Body of pancreas (tissue), 4 donors: ENCODE data around the gene TTC1. TPM values are rescaled to one million over a fixed set of nuclear protein-coding genes. Genes with fewer than 3 reads are reported as not detected.
"Not testable (repeated sequence)": the region's sequence is repeated elsewhere in the genome, so short reads cannot be mapped to it uniquely, and the experiment has no call there.

Experiments
- ATAC-seq: fragments of 150-250 bp; one replicate; pipeline ENCODE4 v1.9.1; 2016
- DNase-seq, 4 donors: peaks; one replicate each; pipeline ENCODE4 v3.0.0-alpha.2; 2019
- H3K27ac ChIP-seq, 4 donors: fragments of 200-600 bp; sonication (generic); 1 replicate in 3 of 4; 2 replicates in 1 of 4; pipeline versions ENCODE4 v1.5.1 to v1.6.1; 2016 to 2019; ENCODE audit warnings: mild to moderate bottlenecking in 1 of 4, mixed read lengths in 1 of 4, moderate library complexity in 1 of 4
- H3K27me3 ChIP-seq, 2 donors: fragments of 200-600 bp; sonication (generic); one replicate each; pipeline ENCODE4 v1.6.0; 2016; ENCODE audit warnings: mild to moderate bottlenecking in 1 of 2
- H3K36me3 ChIP-seq, 2 donors: fragments of 200-600 bp; sonication (generic); replicated peaks in 1 of 2; 2 replicates each; pipeline ENCODE4 v1.5.1; 2016; ENCODE audit warnings: low read depth in 2 of 2; ENCODE audit not compliant: insufficient read depth in 1 of 2
- H3K4me1 ChIP-seq: fragments of 200-600 bp; sonication (generic); one replicate; pipeline ENCODE4 v1.6.0; 2016
- H3K4me3 ChIP-seq, 2 donors: fragments of 200-600 bp; sonication (generic); 1 replicate in 1 of 2; 2 replicates in 1 of 2; pipeline ENCODE4 v1.5.1; 2016 to 2019
- H3K9me3 ChIP-seq, 3 donors: fragments of 200-600 bp; sonication (generic); 1 replicate in 2 of 3; 2 replicates in 1 of 3; pipeline ENCODE4 v1.5.1; 2016
- CTCF ChIP-seq, 7 experiments: fragments of 450-650 bp in 4 of 7; fragments of 200-600 bp in 3 of 7; sonication (generic) in 3 of 7; IDR thresholded peaks; one replicate each; pipeline ENCODE4 v1.5.1; 2016 to 2019; ENCODE audit warnings: antibody characterized with exemption in 7 of 7
- POLR2A ChIP-seq, 3 donors: fragments of 450-650 bp; IDR thresholded peaks; one replicate each; pipeline ENCODE4 v1.6.1; 2016; ENCODE audit warnings: antibody characterized with exemption in 3 of 3, mild to moderate bottlenecking in 2 of 3
- WGBS, 2 donors: methylation state at CpG; one replicate each; pipeline ENCODE4 v1.1.5; 2017; 5-methylcytosine and 5-hydroxymethylcytosine counted together
- intact Hi-C: fragments of 100-400 bp; cut with DNase I; formaldehyde crosslinking; loops from one replicate; pipeline ENCODE4 v1.15.1; 2023
- total RNA-seq, 2 donors: library from RNA; depleted of rRNA; stranded (reverse); fragments of >200 nt; gene quantifications; one replicate each; pipeline ENCODE4 v1.1.0, GENCODE V29; 2016

TTC1 gene
- total RNA-seq, 2 donors from 2014 or later: 11.2 to 26.4 TPM

GRCh38 chr5:160064417-160064810 is 55.5 kb downstream of the TTC1 start:
- intact Hi-C loops: no loop called here
- Histone ChIP-seq H3K27me3 (no peaks in the 10 kb centered on the region), H3K27ac (peak overlapping the region; percentile 67 to 86 (median 80)), H3K4me1 (peaks cover 36% of the 10 kb centered on the region), H3K4me3 (no peak overlapping the region), H3K9me3 (no peaks in the 10 kb centered on the region), H3K36me3 (no peaks in the 10 kb centered on the region)
- TF ChIP-seq POLR2A (IDR thresholded peaks at IDR 0.05): no peak
- TF ChIP-seq CTCF (IDR thresholded peaks at IDR 0.05): no peak
- DNase-seq (peak; percentile 93 to 96 (median 95)), ATAC-seq (peak; percentile 93)
- 7 to 33% methylated on average over 1 of the region's 1 CpG for WGBS, 2 donors

- Histone ChIP-seq H3K4me3 (no peak overlapping the region), H3K9me3 (no peaks in the 10 kb centered on the region), H3K27me3 (no peaks in the 10 kb centered on the region), H3K4me1 (peaks cover 36% of the 10 kb centered on the region), H3K27ac (peak overlapping the region; percentile 67 to 86 (median 80)), H3K36me3 (no peaks in the 10 kb centered on the region)
- WGBS, 2 donors: 19 to 36% methylated on average over 6 to 9 of the region's 9 CpGs
- intact Hi-C loops: no loop called here
- DNase-seq (peak; percentile 81 to 91 (median 84)), ATAC-seq (peak; percentile 84)
- peak in 2 of 3 donors; percentile 20 to 24 for TF ChIP-seq POLR2A (IDR thresholded peaks at IDR 0.05)
- TF ChIP-seq CTCF (IDR thresholded peaks at IDR 0.05): no peak
These were observed 56.2 kb downstream of the TTC1 start for GRCh38 chr5:160064995-160065614.

GRCh38 chr5:160069120-160069519 is 60.2 kb downstream of the TTC1 start:
- H3K36me3 ChIP-seq, intact Hi-C loops, DNase-seq, ATAC-seq, H3K27me3 ChIP-seq, H3K9me3 ChIP-seq, H3K27ac ChIP-seq, H3K4me3 ChIP-seq: not testable (repeated sequence)
- H3K4me1 ChIP-seq: peaks cover 27% of the 10 kb centered on the region
- WGBS, 2 donors: 67 to 69% methylated on average over 5 of the region's 5 CpGs

- Histone ChIP-seq H3K4me1 (peaks cover 6% of the 10 kb centered on the region), H3K27ac (no peak overlapping the region), H3K27me3 (no peaks in the 10 kb centered on the region), H3K4me3 (no peak overlapping the region), H3K9me3 (no peaks in the 10 kb centered on the region), H3K36me3 (no peaks in the 10 kb centered on the region)
- ATAC-seq (no peak), DNase-seq (peak in 1 of 4 donors; percentile 14)
- TF ChIP-seq POLR2A (IDR thresholded peaks at IDR 0.05) (no peak), CTCF (IDR thresholded peaks at IDR 0.05) (no peak)
- intact Hi-C loops: no loop called here
- WGBS, 2 donors: 69 to 81% methylated on average over 8 of the region's 8 CpGs
These were observed 62.6 kb downstream of the TTC1 start for GRCh38 chr5:160071516-160071915.

GRCh38 chr5:160071916-160072315 is 63.0 kb downstream of the TTC1 start:
- intact Hi-C loops: no loop called here
- Histone ChIP-seq H3K4me1 (peaks cover 6% of the 10 kb centered on the region), H3K36me3 (no peaks in the 10 kb centered on the region), H3K9me3 (no peaks in the 10 kb centered on the region), H3K27ac (no peak overlapping the region), H3K4me3 (no peak overlapping the region), H3K27me3 (no peaks in the 10 kb centered on the region)
- DNase-seq (no peak), ATAC-seq (no peak)
- TF ChIP-seq POLR2A (IDR thresholded peaks at IDR 0.05) (no peak), CTCF (IDR thresholded peaks at IDR 0.05) (no peak)
- 44 to 85% methylated on average over 2 of the region's 2 CpGs for WGBS, 2 donors
